SK-N-MC (cell line): ENCODE results near the gene BICDL1.

ENCODE experiments used
- EZH2 ChIP-seq: fragments of 200-600 bp; sonication (generic); IDR thresholded peaks from one replicate; pipeline ENCODE4 v1.6.1; 2017; ENCODE audit warnings: antibody characterized with exemption
- FOXP2 ChIP-seq: optimal IDR thresholded peaks from 2 replicates; pipeline ENCODE3; 2011; ENCODE audit warnings: mild to moderate bottlenecking, moderate library complexity; ENCODE audit not compliant: insufficient read depth; ENCODE audit errors: extremely low read length, control extremely low read depth
- POLR2AphosphoS5 ChIP-seq: IDR thresholded peaks from 2 replicates; pipeline ENCODE4 v1.6.1; 2012; ENCODE audit warnings: mild to moderate bottlenecking, low read depth, low read length, borderline replicate concordance

DNA sequence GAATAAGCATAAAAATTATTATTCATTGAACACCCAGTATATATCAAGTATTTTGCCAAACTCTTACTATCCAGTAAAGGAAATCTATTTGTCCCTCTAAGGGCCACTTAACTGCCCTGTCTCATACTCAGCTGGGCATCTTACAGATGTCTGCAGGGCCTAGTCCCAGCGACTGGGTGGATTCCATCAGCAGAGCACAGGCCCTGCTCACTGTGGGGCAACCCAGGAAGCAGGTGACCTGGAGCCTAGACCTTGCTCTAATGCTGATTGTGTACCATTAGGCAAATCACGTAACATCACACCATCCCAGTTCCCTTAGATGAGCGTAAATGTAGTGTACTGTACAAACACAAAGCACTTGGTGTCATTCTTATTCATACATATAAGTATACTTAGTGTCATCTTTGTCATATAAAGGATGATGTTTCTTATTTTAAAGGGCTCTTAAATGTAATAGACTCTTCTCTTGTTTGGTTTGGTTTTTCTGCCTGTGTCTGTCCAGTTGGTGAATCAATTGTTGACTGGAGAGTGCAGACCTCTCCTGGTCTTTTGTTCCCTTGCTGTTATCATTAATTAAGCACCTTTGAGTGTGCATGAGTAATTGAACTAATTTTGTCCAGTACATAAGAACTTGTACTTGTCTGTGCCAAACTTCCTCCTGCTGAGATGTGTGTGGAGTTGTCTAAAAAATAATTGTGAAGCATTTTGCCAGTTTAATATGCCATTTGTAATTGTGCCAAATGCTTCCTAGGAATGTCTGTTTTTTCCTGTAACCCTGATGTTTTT is 78.2 kb downstream of the BICDL1 start:
- TF ChIP-seq EZH2 (no peak), FOXP2 (no peak), POLR2AphosphoS5 (no peak)
